ENCODE measurements around the gene PTAR1.
"Not testable (repeated sequence)": the region's sequence is repeated elsewhere in the genome, so short reads cannot be mapped to it uniquely, and the experiment has no call there.

- not testable (repeated sequence) for TF ChIP-seq EZH2 (IDR thresholded peaks at IDR 0.05; ENCODE audit: borderline replicate concordance, low read depth, low read length, severe bottlenecking)
- TF ChIP-seq, protein P1, sequence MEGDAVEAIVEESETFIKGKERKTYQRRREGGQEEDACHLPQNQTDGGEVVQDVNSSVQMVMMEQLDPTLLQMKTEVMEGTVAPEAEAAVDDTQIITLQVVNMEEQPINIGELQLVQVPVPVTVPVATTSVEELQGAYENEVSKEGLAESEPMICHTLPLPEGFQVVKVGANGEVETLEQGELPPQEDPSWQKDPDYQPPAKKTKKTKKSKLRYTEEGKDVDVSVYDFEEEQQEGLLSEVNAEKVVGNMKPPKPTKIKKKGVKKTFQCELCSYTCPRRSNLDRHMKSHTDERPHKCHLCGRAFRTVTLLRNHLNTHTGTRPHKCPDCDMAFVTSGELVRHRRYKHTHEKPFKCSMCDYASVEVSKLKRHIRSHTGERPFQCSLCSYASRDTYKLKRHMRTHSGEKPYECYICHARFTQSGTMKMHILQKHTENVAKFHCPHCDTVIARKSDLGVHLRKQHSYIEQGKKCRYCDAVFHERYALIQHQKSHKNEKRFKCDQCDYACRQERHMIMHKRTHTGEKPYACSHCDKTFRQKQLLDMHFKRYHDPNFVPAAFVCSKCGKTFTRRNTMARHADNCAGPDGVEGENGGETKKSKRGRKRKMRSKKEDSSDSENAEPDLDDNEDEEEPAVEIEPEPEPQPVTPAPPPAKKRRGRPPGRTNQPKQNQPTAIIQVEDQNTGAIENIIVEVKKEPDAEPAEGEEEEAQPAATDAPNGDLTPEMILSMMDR (IDR thresholded peaks at IDR 0.05; ENCODE audit: borderline replicate concordance, extremely low read depth, low read length, poor library complexity, severe bottlenecking): not testable (repeated sequence)
These were observed 40.2 kb upstream of the PTAR1 start for GRCh38 chr9:69800027-69800426.

All from DND-41 (cell line).